SK-N-DZ (cell line): ENCODE measurements around the gene REEP3.

Experiments used
- DNase-seq: peaks from one replicate; pipeline ENCODE4 v3.0.0-alpha.2; 2015; ENCODE audit warnings: low spot score
- small RNA-seq, 2 experiments: library from RNA; depleted of rRNA; stranded (forward); fragments of <200 nt; gene quantifications; one replicate each; pipeline ENCODE3, GENCODE V24; 2014

The REEP3 gene

GRCh38 chr10:63665670-63666134 lies 144.5 kb downstream of the REEP3 start:
- DNase-seq: no peak

- DNase-seq: no peak
Measured at GRCh38 chr10:63666836-63667383, 145.7 kb downstream of the REEP3 start.

- DNase-seq: no peak
Measured at GRCh38 chr10:63667596-63668480, 146.6 kb downstream of the REEP3 start.

- DNase-seq: no peak
Measured at GRCh38 chr10:63670291-63670898, 149.2 kb downstream of the REEP3 start.

GRCh38 chr10:63671317-63671937 lies 150.2 kb downstream of the REEP3 start:
- no peak for DNase-seq

GRCh38 chr10:63672491-63672890 lies 151.3 kb downstream of the REEP3 start:
- no peak for DNase-seq

GRCh38 chr10:63673246-63673645 lies 152.0 kb downstream of the REEP3 start:
- DNase-seq: no peak

GRCh38 chr10:63673846-63674245 lies 152.6 kb downstream of the REEP3 start:
- DNase-seq: no peak

Small RNA genes within 50 kb of the gene (small RNA-seq; reads per million reads assigned to genes)
- 0 reads per million in 2 experiments for gene AC022022.1
